WTC11 (cell line): ENCODE data around the gene FBLN7. TPM values are rescaled to one million over a fixed set of nuclear protein-coding genes. Genes with fewer than 3 reads are reported as not detected.

ENCODE experiments used
- ATAC-seq: fragments of 200-7000 bp; cut with Tn5 transposase; 2 replicates; pipeline ENCODE4 v1.10.0; 2021; ENCODE audit warnings: mild to moderate bottlenecking, moderate library complexity
- CTCF ChIA-PET: fragments of 300-600 bp; sonication (Branson Sonifier 250); formaldehyde crosslinking; loops from one replicate; lab custom pipeline; 2021; ENCODE audit warnings: antibody characterized with exemption; lab: Charles Lee
- POLR2A ChIA-PET: fragments of 350-600 bp; sonication (Branson Sonifier 250); formaldehyde crosslinking; loops from one replicate; lab custom pipeline; 2021; ENCODE audit warnings: antibody characterized with exemption; lab: Charles Lee
- DNase-seq: peaks from one replicate; pipeline ENCODE4 v3.0.0; 2021; ENCODE audit warnings: low spot score
- H3K27ac Mint-ChIP-seq: 2 replicates; pipeline ENCODE4 v1.8.0; 2021; ENCODE audit warnings: mixed read lengths
- H3K27me3 Mint-ChIP-seq: 2 replicates; pipeline ENCODE4 v1.8.0; 2021; ENCODE audit warnings: low read depth, mild to moderate bottlenecking, moderate library complexity, mixed read lengths
- H3K36me3 Mint-ChIP-seq: 2 replicates; pipeline ENCODE4 v1.8.0; 2021; ENCODE audit warnings: mixed read lengths
- H3K4me1 Mint-ChIP-seq: 2 replicates; pipeline ENCODE4 v1.8.0; 2022; ENCODE audit warnings: mixed read lengths
- H3K4me3 Mint-ChIP-seq: 2 replicates; pipeline ENCODE4 v1.8.0; 2021; ENCODE audit warnings: mild to moderate bottlenecking, moderate library complexity, mixed read lengths
- H3K9me3 Mint-ChIP-seq: 2 replicates; pipeline ENCODE4 v1.8.0; 2021; ENCODE audit warnings: mixed read lengths
- ATF1 ChIP-seq: sonication (generic); formaldehyde crosslinking; IDR thresholded peaks from 2 replicates; pipeline ENCODE4 v1.8.1; 2023; ENCODE audit warnings: mild to moderate bottlenecking, moderate library complexity, missing genetic modification reagents
- GRHL2 ChIP-seq: fragments of 250-450 bp; sonication (Bioruptor Pico); IDR thresholded peaks from 2 replicates; pipeline ENCODE4 v1.8.0; 2022; ENCODE audit warnings: mild to moderate bottlenecking, moderate library complexity; ENCODE audit not compliant: insufficient replicate concordance, severe bottlenecking
- IRF2 ChIP-seq: sonication (generic); formaldehyde crosslinking; IDR thresholded peaks from 2 replicates; pipeline ENCODE4 v1.8.0; 2022; ENCODE audit warnings: low read depth, missing genetic modification reagents, borderline replicate concordance
- JUN ChIP-seq: sonication (generic); formaldehyde crosslinking; IDR thresholded peaks from 2 replicates; pipeline ENCODE4 v1.8.0; 2023; ENCODE audit warnings: mild to moderate bottlenecking, missing genetic modification reagents
- NFYB ChIP-seq: sonication (generic); formaldehyde crosslinking; conservative IDR thresholded peaks from 2 replicates; pipeline ENCODE4 v1.8.0; 2022; ENCODE audit warnings: low read depth, missing genetic modification reagents
- RELA ChIP-seq: sonication (generic); formaldehyde crosslinking; IDR thresholded peaks from 2 replicates; pipeline ENCODE4 v1.8.1; 2022; ENCODE audit warnings: missing genetic modification reagents, mild to moderate bottlenecking, borderline replicate concordance
- TCF7 ChIP-seq: sonication (generic); formaldehyde crosslinking; IDR thresholded peaks from 2 replicates; pipeline ENCODE4 v1.8.0; 2022; ENCODE audit warnings: mild to moderate bottlenecking, low read depth, missing genetic modification reagents, moderate library complexity
- TEAD1 ChIP-seq: sonication (generic); formaldehyde crosslinking; IDR thresholded peaks from 2 replicates; pipeline ENCODE4 v1.8.0; 2022; ENCODE audit warnings: mild to moderate bottlenecking, missing genetic modification reagents
- TEAD4 ChIP-seq: sonication (generic); formaldehyde crosslinking; IDR thresholded peaks from 2 replicates; pipeline ENCODE4 v1.8.0; 2022; ENCODE audit warnings: mild to moderate bottlenecking, missing genetic modification reagents
- ZBTB21 ChIP-seq: sonication (generic); formaldehyde crosslinking; IDR thresholded peaks from 2 replicates; pipeline ENCODE4 v1.8.1; 2023; ENCODE audit warnings: mild to moderate bottlenecking, missing genetic modification reagents, borderline replicate concordance
- ZNF121 ChIP-seq: sonication (generic); formaldehyde crosslinking; IDR thresholded peaks from 2 replicates; pipeline ENCODE4 v1.8.0; 2023; ENCODE audit warnings: missing genetic modification reagents
- ZNF219 ChIP-seq: sonication (generic); formaldehyde crosslinking; IDR thresholded peaks from 2 replicates; pipeline ENCODE4 v1.8.0; 2023; ENCODE audit warnings: missing genetic modification reagents, mild to moderate bottlenecking, borderline replicate concordance
- total RNA-seq: library from RNA; stranded (reverse); gene quantifications from 3 replicates; pipeline ENCODE4 v1.2.3, GENCODE V29; 2021
- TF ChIP-seq, protein P1 (sequence below): sonication (generic); formaldehyde crosslinking; IDR thresholded peaks from 2 replicates; pipeline ENCODE4 v1.8.0; 2022; ENCODE audit warnings: mild to moderate bottlenecking, missing genetic modification reagents
- TF ChIP-seq, protein P2 (sequence below): fragments of 200-600 bp; IDR thresholded peaks from 2 replicates; pipeline ENCODE4 v1.8.0; 2022; ENCODE audit warnings: antibody characterized with exemption
- TF ChIP-seq, protein P3 (sequence below): sonication (generic); formaldehyde crosslinking; IDR thresholded peaks from 2 replicates; pipeline ENCODE4 v1.8.0; 2022; ENCODE audit warnings: missing genetic modification reagents
- TF ChIP-seq, protein P4 (sequence below): sonication (generic); formaldehyde crosslinking; IDR thresholded peaks from 2 replicates; pipeline ENCODE4 v1.8.1; 2023; ENCODE audit warnings: mild to moderate bottlenecking, missing genetic modification reagents, borderline replicate concordance
- TF ChIP-seq, protein P5 (sequence below): sonication (generic); formaldehyde crosslinking; conservative IDR thresholded peaks from 2 replicates; pipeline ENCODE4 v1.8.1; 2023; ENCODE audit warnings: mild to moderate bottlenecking, low read depth, missing genetic modification reagents, moderate library complexity

Gene FBLN7
- total RNA-seq, 1 experiment from 2014 or later, result 0.55 TPM

GRCh38 chr2:112197868-112198267 lies 59.7 kb downstream of the FBLN7 start:
- no peaks in the 10 kb centered on the region for H3K4me1 Mint-ChIP-seq
- no peaks in the 10 kb centered on the region for H3K27me3 Mint-ChIP-seq
- POLR2A ChIA-PET, result no interaction called here
- no peak for ATAC-seq
- TF ChIP-seq TEAD4 (no peak), ATF1 (CRISPR knock-in tag) (no peak), JUN (no peak), NFYB (CRISPR knock-in tag) (no peak)
- TF ChIP-seq, protein P1, sequence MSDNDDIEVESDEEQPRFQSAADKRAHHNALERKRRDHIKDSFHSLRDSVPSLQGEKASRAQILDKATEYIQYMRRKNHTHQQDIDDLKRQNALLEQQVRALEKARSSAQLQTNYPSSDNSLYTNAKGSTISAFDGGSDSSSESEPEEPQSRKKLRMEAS, result no peak
- TF ChIP-seq, protein P2, sequence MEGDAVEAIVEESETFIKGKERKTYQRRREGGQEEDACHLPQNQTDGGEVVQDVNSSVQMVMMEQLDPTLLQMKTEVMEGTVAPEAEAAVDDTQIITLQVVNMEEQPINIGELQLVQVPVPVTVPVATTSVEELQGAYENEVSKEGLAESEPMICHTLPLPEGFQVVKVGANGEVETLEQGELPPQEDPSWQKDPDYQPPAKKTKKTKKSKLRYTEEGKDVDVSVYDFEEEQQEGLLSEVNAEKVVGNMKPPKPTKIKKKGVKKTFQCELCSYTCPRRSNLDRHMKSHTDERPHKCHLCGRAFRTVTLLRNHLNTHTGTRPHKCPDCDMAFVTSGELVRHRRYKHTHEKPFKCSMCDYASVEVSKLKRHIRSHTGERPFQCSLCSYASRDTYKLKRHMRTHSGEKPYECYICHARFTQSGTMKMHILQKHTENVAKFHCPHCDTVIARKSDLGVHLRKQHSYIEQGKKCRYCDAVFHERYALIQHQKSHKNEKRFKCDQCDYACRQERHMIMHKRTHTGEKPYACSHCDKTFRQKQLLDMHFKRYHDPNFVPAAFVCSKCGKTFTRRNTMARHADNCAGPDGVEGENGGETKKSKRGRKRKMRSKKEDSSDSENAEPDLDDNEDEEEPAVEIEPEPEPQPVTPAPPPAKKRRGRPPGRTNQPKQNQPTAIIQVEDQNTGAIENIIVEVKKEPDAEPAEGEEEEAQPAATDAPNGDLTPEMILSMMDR, result no peak
- peaks cover 14% of the 10 kb centered on the region for H3K9me3 Mint-ChIP-seq
- peaks cover 2% of the 10 kb centered on the region; the same call in 1 of the 2 replicates for H3K36me3 Mint-ChIP-seq
- CTCF ChIA-PET, result no interaction called here
- H3K27ac Mint-ChIP-seq, result no peak overlapping the region
- no peak overlapping the region for H3K4me3 Mint-ChIP-seq
- DNase-seq, result no peak

- no peak overlapping the region for H3K27ac Mint-ChIP-seq
- H3K36me3 Mint-ChIP-seq, result peaks cover 11% of the 10 kb centered on the region
- no peaks in the 10 kb centered on the region for H3K4me1 Mint-ChIP-seq
- H3K4me3 Mint-ChIP-seq, result no peak overlapping the region
- H3K9me3 Mint-ChIP-seq, result peaks cover 23% of the 10 kb centered on the region
- TF ChIP-seq, protein P3, sequence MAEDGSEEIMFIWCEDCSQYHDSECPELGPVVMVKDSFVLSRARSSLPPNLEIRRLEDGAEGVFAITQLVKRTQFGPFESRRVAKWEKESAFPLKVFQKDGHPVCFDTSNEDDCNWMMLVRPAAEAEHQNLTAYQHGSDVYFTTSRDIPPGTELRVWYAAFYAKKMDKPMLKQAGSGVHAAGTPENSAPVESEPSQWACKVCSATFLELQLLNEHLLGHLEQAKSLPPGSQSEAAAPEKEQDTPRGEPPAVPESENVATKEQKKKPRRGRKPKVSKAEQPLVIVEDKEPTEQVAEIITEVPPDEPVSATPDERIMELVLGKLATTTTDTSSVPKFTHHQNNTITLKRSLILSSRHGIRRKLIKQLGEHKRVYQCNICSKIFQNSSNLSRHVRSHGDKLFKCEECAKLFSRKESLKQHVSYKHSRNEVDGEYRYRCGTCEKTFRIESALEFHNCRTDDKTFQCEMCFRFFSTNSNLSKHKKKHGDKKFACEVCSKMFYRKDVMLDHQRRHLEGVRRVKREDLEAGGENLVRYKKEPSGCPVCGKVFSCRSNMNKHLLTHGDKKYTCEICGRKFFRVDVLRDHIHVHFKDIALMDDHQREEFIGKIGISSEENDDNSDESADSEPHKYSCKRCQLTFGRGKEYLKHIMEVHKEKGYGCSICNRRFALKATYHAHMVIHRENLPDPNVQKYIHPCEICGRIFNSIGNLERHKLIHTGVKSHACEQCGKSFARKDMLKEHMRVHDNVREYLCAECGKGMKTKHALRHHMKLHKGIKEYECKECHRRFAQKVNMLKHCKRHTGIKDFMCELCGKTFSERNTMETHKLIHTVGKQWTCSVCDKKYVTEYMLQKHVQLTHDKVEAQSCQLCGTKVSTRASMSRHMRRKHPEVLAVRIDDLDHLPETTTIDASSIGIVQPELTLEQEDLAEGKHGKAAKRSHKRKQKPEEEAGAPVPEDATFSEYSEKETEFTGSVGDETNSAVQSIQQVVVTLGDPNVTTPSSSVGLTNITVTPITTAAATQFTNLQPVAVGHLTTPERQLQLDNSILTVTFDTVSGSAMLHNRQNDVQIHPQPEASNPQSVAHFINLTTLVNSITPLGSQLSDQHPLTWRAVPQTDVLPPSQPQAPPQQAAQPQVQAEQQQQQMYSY (CRISPR knock-in tag), result no peak
- TF ChIP-seq, protein P4, sequence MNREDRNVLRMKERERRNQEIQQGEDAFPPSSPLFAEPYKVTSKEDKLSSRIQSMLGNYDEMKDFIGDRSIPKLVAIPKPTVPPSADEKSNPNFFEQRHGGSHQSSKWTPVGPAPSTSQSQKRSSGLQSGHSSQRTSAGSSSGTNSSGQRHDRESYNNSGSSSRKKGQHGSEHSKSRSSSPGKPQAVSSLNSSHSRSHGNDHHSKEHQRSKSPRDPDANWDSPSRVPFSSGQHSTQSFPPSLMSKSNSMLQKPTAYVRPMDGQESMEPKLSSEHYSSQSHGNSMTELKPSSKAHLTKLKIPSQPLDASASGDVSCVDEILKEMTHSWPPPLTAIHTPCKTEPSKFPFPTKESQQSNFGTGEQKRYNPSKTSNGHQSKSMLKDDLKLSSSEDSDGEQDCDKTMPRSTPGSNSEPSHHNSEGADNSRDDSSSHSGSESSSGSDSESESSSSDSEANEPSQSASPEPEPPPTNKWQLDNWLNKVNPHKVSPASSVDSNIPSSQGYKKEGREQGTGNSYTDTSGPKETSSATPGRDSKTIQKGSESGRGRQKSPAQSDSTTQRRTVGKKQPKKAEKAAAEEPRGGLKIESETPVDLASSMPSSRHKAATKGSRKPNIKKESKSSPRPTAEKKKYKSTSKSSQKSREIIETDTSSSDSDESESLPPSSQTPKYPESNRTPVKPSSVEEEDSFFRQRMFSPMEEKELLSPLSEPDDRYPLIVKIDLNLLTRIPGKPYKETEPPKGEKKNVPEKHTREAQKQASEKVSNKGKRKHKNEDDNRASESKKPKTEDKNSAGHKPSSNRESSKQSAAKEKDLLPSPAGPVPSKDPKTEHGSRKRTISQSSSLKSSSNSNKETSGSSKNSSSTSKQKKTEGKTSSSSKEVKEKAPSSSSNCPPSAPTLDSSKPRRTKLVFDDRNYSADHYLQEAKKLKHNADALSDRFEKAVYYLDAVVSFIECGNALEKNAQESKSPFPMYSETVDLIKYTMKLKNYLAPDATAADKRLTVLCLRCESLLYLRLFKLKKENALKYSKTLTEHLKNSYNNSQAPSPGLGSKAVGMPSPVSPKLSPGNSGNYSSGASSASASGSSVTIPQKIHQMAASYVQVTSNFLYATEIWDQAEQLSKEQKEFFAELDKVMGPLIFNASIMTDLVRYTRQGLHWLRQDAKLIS (CRISPR knock-in tag), result no peak
- no peak for TF ChIP-seq GRHL2 (CRISPR knock-in tag)
- TF ChIP-seq TCF7 (CRISPR knock-in tag), result no peak
- TF ChIP-seq ZNF121 (CRISPR knock-in tag), result no peak
- TF ChIP-seq IRF2, result no peak
- no peak for TF ChIP-seq ZBTB21 (CRISPR knock-in tag)
- TF ChIP-seq, protein P5, sequence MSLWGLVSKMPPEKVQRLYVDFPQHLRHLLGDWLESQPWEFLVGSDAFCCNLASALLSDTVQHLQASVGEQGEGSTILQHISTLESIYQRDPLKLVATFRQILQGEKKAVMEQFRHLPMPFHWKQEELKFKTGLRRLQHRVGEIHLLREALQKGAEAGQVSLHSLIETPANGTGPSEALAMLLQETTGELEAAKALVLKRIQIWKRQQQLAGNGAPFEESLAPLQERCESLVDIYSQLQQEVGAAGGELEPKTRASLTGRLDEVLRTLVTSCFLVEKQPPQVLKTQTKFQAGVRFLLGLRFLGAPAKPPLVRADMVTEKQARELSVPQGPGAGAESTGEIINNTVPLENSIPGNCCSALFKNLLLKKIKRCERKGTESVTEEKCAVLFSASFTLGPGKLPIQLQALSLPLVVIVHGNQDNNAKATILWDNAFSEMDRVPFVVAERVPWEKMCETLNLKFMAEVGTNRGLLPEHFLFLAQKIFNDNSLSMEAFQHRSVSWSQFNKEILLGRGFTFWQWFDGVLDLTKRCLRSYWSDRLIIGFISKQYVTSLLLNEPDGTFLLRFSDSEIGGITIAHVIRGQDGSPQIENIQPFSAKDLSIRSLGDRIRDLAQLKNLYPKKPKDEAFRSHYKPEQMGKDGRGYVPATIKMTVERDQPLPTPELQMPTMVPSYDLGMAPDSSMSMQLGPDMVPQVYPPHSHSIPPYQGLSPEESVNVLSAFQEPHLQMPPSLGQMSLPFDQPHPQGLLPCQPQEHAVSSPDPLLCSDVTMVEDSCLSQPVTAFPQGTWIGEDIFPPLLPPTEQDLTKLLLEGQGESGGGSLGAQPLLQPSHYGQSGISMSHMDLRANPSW (CRISPR knock-in tag), result no peak
- TF ChIP-seq ZNF219 (CRISPR knock-in tag), result no peak
- no peak for TF ChIP-seq RELA (CRISPR knock-in tag)
- TF ChIP-seq TEAD1 (CRISPR knock-in tag), result no peak
- TF ChIP-seq, all 79 proteins: peak for 0
- ATAC-seq, result no peak
- no peaks in the 10 kb centered on the region for H3K27me3 Mint-ChIP-seq
- ChIA-PET POLR2A (no interaction called here), CTCF (no interaction called here)
- no peak for DNase-seq
These were observed 60.6 kb downstream of the FBLN7 start for GRCh38 chr2:112198780-112199179.
